Sigmoid colon (tissue), 4 donors: ENCODE data around the gene PAGR1.

Source experiments
- CTCF ChIP-seq, 4 experiments: fragments of 450-650 bp in 3 of 4; fragments of 200-600 bp in 1 of 4; IDR thresholded peaks; one replicate each; pipeline ENCODE4 v1.5.1; 2016 to 2019; ENCODE audit warnings: antibody characterized with exemption in 4 of 4, mild to moderate bottlenecking in 3 of 4, moderate library complexity in 2 of 4
- EP300 ChIP-seq, 4 donors: sonication (generic); formaldehyde crosslinking; IDR thresholded peaks; one replicate each; pipeline ENCODE4 v1.6.1; 2017; ENCODE audit warnings: antibody characterized with exemption in 4 of 4
- POLR2A ChIP-seq, 2 donors: fragments of 450-650 bp; IDR thresholded peaks; one replicate each; pipeline ENCODE4 v1.6.1; 2016; ENCODE audit warnings: antibody characterized with exemption in 2 of 2, mild to moderate bottlenecking in 2 of 2, moderate library complexity in 2 of 2
- POLR2AphosphoS5 ChIP-seq, 4 donors: sonication (generic); formaldehyde crosslinking; IDR thresholded peaks; one replicate each; pipeline ENCODE4 v1.6.1; 2017; ENCODE audit warnings: antibody characterized with exemption in 4 of 4

- no peak for TF ChIP-seq CTCF (IDR thresholded peaks at IDR 0.05)
- no peak for TF ChIP-seq POLR2A (IDR thresholded peaks at IDR 0.05)
- no peak for TF ChIP-seq EP300 (IDR thresholded peaks at IDR 0.05)
- TF ChIP-seq POLR2AphosphoS5 (IDR thresholded peaks at IDR 0.05): peak; percentile 44 to 79 (median 78)
These were observed 4.6 kb upstream of the PAGR1 start for GRCh38 chr16:29811170-29811895.
